CD1c-positive myeloid dendritic cell (primary cell): ENCODE results near the gene ATG9B.

Experiments
- DNase-seq: peaks from one replicate; pipeline ENCODE4 v3.0.0-alpha.2; 2016; ENCODE audit errors: extremely low spot score

The ATG9B gene

GRCh38 chr7:150981644-150982043 is 42.6 kb downstream of the ATG9B start:
- DNase-seq, result no peak

- DNase-seq, result no peak
These were observed 43.6 kb downstream of the ATG9B start for GRCh38 chr7:150980663-150981062.

GRCh38 chr7:150979713-150980390 is 44.4 kb downstream of the ATG9B start:
- no peak for DNase-seq

- DNase-seq, result no peak
These were observed 46.0 kb downstream of the ATG9B start, which contains the start of gene KCNH2 for GRCh38 chr7:150978126-150978789. KCNH2 (minus strand) TSS chr7:150978321; CDS start chr7:150977913, 408 bp downstream.

GRCh38 chr7:150977382-150978125 is 46.7 kb downstream of the ATG9B start:
- DNase-seq, result no peak

GRCh38 chr7:150976529-150977381 is 47.5 kb downstream of the ATG9B start:
- DNase-seq, result no peak

GRCh38 chr7:150975536-150976319 is 48.6 kb downstream of the ATG9B start:
- no peak for DNase-seq

GRCh38 chr7:150974468-150975391 is 49.6 kb downstream of the ATG9B start:
- DNase-seq, result peak; percentile 49

- DNase-seq, result no peak
These were observed 50.5 kb downstream of the ATG9B start for GRCh38 chr7:150973571-150974451.

- no peak for DNase-seq
These were observed 51.6 kb downstream of the ATG9B start for GRCh38 chr7:150972741-150973140.

GRCh38 chr7:150972023-150972468 is 52.2 kb downstream of the ATG9B start:
- DNase-seq, result no peak

- no peak for DNase-seq
These were observed 52.9 kb downstream of the ATG9B start for GRCh38 chr7:150971242-150972022.

GRCh38 chr7:150970424-150970823 is 53.9 kb downstream of the ATG9B start:
- DNase-seq, result no peak

GRCh38 chr7:150969475-150969874 is 54.8 kb downstream of the ATG9B start:
- no peak for DNase-seq

- DNase-seq, result no peak
These were observed 55.4 kb downstream of the ATG9B start for GRCh38 chr7:150968734-150969372.

- DNase-seq, result no peak
These were observed 56.1 kb downstream of the ATG9B start for GRCh38 chr7:150968056-150968733.

GRCh38 chr7:150967349-150967748 is 56.9 kb downstream of the ATG9B start:
- no peak for DNase-seq
